ENCODE measurements around the gene ZNF778.

ZNF778 gene

GRCh38 chr16:89278441-89279240 is 61.1 kb downstream of the ZNF778 start:
- DNase-seq: no peak

GRCh38 chr16:89279666-89280481 is 62.4 kb downstream of the ZNF778 start:
- no peak for DNase-seq

- DNase-seq: no peak
These were observed 63.2 kb downstream of the ZNF778 start for GRCh38 chr16:89280546-89281188.

DNA sequence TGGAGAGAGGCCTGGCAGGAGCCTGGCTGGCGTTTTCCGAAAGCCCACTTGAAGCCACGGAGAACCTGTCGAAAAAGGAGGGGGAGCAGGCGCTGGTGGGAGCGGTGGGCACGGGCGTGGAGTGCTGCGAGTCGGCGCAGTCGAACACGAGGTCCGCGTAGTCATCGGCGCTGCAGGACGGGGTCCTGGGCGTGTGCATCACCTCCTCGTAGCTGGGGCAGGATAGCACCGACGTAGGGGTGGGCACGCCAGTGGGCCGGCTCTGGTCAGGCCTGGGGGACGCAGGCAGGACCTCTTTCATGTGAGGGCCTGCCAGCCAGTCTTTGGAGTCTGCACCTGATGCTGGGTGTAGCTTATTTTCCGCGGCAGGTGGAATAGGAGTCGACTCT is 63.7 kb downstream of the ZNF778 start:
- DNase-seq: no peak

DNA sequence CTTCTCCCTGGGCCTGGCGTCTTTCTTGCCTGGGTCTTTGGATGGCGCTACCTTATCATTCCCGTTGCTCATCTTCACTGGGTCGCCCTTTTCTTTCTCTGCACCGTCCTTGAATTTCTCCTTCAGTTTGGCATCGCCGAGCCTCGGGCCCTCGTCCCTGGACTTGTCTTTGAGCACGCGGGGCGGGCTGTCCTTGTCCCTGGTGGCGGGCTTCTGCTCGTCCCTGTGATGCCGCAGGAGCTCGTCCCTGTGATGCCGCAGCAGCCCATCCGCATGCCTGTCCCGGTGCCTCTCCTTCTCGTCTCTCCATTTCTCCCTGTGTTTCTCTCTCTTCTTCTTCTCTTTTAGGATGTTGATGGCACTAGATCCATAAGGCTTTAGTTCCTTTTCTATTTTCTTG is 64.3 kb downstream of the ZNF778 start:
- DNase-seq: no peak

- no peak for DNase-seq
These were observed 65.0 kb downstream of the ZNF778 start for GRCh38 chr16:89282523-89282922.

GRCh38 chr16:89283449-89283848 is 65.9 kb downstream of the ZNF778 start:
- DNase-seq: no peak

DNA sequence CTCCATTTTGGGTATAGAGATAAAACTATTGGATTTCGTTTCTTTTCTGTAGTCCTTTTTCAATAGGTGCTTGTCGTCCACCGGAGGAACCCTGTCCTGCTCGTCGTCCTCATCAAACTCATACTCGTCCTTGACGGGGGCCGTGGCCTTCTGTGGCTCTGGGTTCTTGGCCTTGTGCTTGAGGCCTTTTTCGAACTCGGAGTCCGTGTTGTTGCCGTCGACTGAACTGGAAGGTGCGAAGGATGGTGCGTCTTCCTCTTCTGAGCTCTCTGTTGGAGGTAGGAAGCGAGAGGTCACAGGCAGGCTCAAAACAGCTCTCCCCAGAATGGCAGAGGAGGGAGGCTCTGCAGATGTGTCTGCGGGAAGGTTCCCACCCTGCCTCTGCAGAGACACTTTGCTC is 67.9 kb downstream of the ZNF778 start:
- DNase-seq: no peak

GRCh38 chr16:89286096-89286495 is 68.6 kb downstream of the ZNF778 start:
- no peak for DNase-seq

Measured in DMS 273 treated with DMSO at 0.1 percent for 48 hours (cell line).